HepG2 (cell line): ENCODE measurements around the gene TSGA10. TPM values are rescaled to one million over a fixed set of nuclear protein-coding genes. Genes with fewer than 3 reads are reported as not detected.
A peak's percentile ranks its signal among the peaks of the same experiment; 100 is the strongest.

Experiments used
- FOXJ3 ChIP-seq: sonication (generic); formaldehyde crosslinking; IDR thresholded peaks from 2 replicates; pipeline ENCODE4 v1.4.0; 2020; ENCODE audit warnings: missing genetic modification reagents, mild to moderate bottlenecking, borderline replicate concordance
- FOXP1 ChIP-seq, 2 experiments: fragments of 450-650 bp in 1 of 2; IDR thresholded peaks; 2 replicates each; pipeline ENCODE4 v1.6.1; 2017 to 2018; ENCODE audit warnings: antibody characterized with exemption in 1 of 2
- GTF2F1 ChIP-seq: fragments of 150-350 bp; IDR thresholded peaks from 2 replicates; pipeline ENCODE4 v1.6.1; 2014; ENCODE audit warnings: low read length
- HDAC1 ChIP-seq: sonication (generic); formaldehyde crosslinking; IDR thresholded peaks from 2 replicates; pipeline ENCODE4 v1.5.1; 2020; ENCODE audit warnings: mild to moderate bottlenecking, missing genetic modification reagents
- IKZF1 ChIP-seq: fragments of 450-650 bp; IDR thresholded peaks from 2 replicates; pipeline ENCODE4 v1.7.1; 2016
- NFIC ChIP-seq: IDR thresholded peaks from 2 replicates; pipeline ENCODE4 v1.6.1; 2012; ENCODE audit warnings: mild to moderate bottlenecking, low read length, inconsistent platforms
- NFRKB ChIP-seq: fragments of 450-650 bp; IDR thresholded peaks from 2 replicates; pipeline ENCODE4 v1.6.1; 2017
- POGZ ChIP-seq: sonication (generic); formaldehyde crosslinking; IDR thresholded peaks from 2 replicates; pipeline ENCODE4 v1.4.0; 2020; ENCODE audit warnings: mild to moderate bottlenecking, missing genetic modification reagents
- RCOR2 ChIP-seq: IDR thresholded peaks from 2 replicates; pipeline ENCODE4 v1.6.1; 2016; ENCODE audit warnings: missing biosample characterization, missing genetic modification reagents
- SMAD9 ChIP-seq: sonication (generic); formaldehyde crosslinking; IDR thresholded peaks from 2 replicates; pipeline ENCODE4 v1.5.1; 2020; ENCODE audit warnings: mild to moderate bottlenecking, missing genetic modification reagents
- TBX3 ChIP-seq: fragments of 450-650 bp; IDR thresholded peaks from 2 replicates; pipeline ENCODE4 v1.6.1; 2017; ENCODE audit warnings: antibody characterized with exemption, mild to moderate bottlenecking, inconsistent platforms, borderline replicate concordance
- U2AF2 ChIP-seq: fragments of 200-400 bp; formaldehyde crosslinking; IDR thresholded peaks from 2 replicates; pipeline ENCODE4 v1.6.1; 2017; ENCODE audit warnings: low read depth, mild to moderate bottlenecking, low read length
- ZFP90 ChIP-seq: sonication (generic); formaldehyde crosslinking; IDR thresholded peaks from 2 replicates; pipeline ENCODE4 v1.8.0; 2022; ENCODE audit warnings: missing genetic modification reagents, mild to moderate bottlenecking, inconsistent platforms, borderline replicate concordance
- ZMAT3 ChIP-seq: sonication (generic); formaldehyde crosslinking; conservative IDR thresholded peaks from 2 replicates; pipeline ENCODE4 v1.7.0; 2021; ENCODE audit warnings: missing genetic modification reagents
- ZNF136 ChIP-seq: sonication (generic); formaldehyde crosslinking; IDR thresholded peaks from 2 replicates; pipeline ENCODE4 v1.8.1; 2022; ENCODE audit warnings: low read depth, mild to moderate bottlenecking, moderate library complexity, missing genetic modification reagents
- ZNF232 ChIP-seq: sonication (generic); formaldehyde crosslinking; IDR thresholded peaks from 2 replicates; pipeline ENCODE4 v1.4.0; 2020; ENCODE audit warnings: missing genetic modification reagents, borderline replicate concordance
- ZNF24 ChIP-seq: fragments of 450-650 bp; IDR thresholded peaks from 2 replicates; pipeline ENCODE4 v1.6.1; 2017; ENCODE audit warnings: antibody characterized with exemption, mild to moderate bottlenecking
- ZNF280B ChIP-seq: sonication (generic); formaldehyde crosslinking; IDR thresholded peaks from 2 replicates; pipeline ENCODE4 v1.5.0; 2020; ENCODE audit warnings: missing genetic modification reagents, mild to moderate bottlenecking, borderline replicate concordance
- ZNF30 ChIP-seq: sonication (generic); formaldehyde crosslinking; IDR thresholded peaks from 2 replicates; pipeline ENCODE4 v1.5.0; 2020; ENCODE audit warnings: mild to moderate bottlenecking, missing genetic modification reagents
- ZNF749 ChIP-seq: sonication (generic); formaldehyde crosslinking; IDR thresholded peaks from 2 replicates; pipeline ENCODE4 v1.8.0; 2022; ENCODE audit warnings: mild to moderate bottlenecking, missing genetic modification reagents, moderate library complexity, borderline replicate concordance
- ZSCAN12 ChIP-seq: sonication (generic); formaldehyde crosslinking; IDR thresholded peaks from 2 replicates; pipeline ENCODE4 v1.9.0; 2021; ENCODE audit warnings: mild to moderate bottlenecking, missing genetic modification reagents
- polyA plus RNA-seq, 8 experiments: library from polyadenylated mRNA; depleted of rRNA in 3 of 8; stranded (reverse) in 7 of 8; unstranded in 1 of 8; fragments of >200 nt; fragmentation: Illumina TruSeq in 4 of 8; extraction: Trizol in 4 of 8; gene quantifications; 2 replicates each; pipeline versions ENCODE4 v1.2.1 to v1.2.3, GENCODE V29; 2011 to 2016; ENCODE audit warnings: low read depth in 4 of 8, missing spikeins in 1 of 8, mixed read lengths in 1 of 8; ENCODE audit not compliant: insufficient read depth in 1 of 8
- total RNA-seq, 5 experiments: library from RNA; depleted of rRNA; stranded (reverse); fragments of >200 nt; fragmentation: Illumina TruSeq; extraction: Trizol; gene quantifications; 2 replicates each; pipeline ENCODE4 v1.2.3, GENCODE V29; 2016; ENCODE audit warnings: low read depth in 1 of 5
- TF ChIP-seq, protein P1 (sequence below): sonication (generic); formaldehyde crosslinking; IDR thresholded peaks from 2 replicates; pipeline ENCODE4 v1.4.0; 2020; ENCODE audit warnings: missing genetic modification reagents
- TF ChIP-seq, protein P2 (sequence below): sonication (generic); formaldehyde crosslinking; IDR thresholded peaks from 2 replicates; pipeline ENCODE4 v1.8.0; 2022; ENCODE audit warnings: missing genetic modification reagents, mild to moderate bottlenecking, borderline replicate concordance

Gene TSGA10
- total and polyA plus RNA-seq, 2 of the 13 experiments (the other 11 are each of a cell fraction or from before 2014, with no cell fraction given) = 4.7 to 13.1 TPM

DNA sequence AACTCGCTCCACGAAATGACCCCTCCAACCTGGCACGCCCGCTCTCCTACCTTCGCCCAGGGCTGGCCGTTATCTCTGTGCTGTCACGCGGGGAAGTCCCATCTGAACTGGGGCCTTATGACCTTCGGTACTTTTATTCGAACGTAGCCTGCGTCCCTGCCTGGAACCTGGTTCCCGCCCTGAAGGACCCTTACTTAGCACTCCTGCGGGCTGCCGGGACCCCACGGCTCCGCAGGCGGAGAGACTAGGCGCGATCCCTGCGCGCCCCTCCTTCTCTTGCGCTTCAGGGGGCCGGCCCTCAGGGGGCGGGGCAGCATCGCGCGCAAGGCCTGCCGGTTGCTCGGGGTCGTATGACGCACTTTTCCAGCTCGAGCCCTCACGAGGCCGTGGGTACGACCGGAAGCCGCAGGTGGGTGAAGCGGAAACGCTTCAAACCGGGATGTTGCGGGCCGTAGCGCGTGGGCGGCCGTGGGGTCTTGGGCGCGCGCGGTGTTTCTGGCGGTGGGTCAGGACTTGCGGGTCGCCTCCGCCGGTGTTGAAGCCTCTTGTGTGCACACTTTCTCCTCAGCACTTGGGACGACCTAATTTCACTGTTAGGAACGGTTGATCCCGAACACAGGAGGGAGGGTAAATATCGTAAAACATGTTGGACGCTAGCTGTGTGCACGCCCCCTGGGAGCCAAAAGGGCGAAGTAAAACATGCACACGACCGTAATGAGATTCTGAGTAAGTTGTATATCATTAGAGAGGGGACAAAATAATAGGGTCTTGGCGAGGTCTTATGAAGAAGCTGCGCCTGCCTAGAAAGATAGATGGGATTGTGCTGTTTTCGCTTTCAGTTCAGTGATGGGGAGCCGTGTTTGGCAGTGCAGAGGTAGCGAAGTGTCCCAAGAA is at the start of gene TSGA10, which contains the start of gene LIPT1 (continued):
- TF ChIP-seq ZMAT3 (CRISPR knock-in tag) = peak; percentile 97
- peak; percentile 98 for TF ChIP-seq ZNF232
- TF ChIP-seq, protein P1, sequence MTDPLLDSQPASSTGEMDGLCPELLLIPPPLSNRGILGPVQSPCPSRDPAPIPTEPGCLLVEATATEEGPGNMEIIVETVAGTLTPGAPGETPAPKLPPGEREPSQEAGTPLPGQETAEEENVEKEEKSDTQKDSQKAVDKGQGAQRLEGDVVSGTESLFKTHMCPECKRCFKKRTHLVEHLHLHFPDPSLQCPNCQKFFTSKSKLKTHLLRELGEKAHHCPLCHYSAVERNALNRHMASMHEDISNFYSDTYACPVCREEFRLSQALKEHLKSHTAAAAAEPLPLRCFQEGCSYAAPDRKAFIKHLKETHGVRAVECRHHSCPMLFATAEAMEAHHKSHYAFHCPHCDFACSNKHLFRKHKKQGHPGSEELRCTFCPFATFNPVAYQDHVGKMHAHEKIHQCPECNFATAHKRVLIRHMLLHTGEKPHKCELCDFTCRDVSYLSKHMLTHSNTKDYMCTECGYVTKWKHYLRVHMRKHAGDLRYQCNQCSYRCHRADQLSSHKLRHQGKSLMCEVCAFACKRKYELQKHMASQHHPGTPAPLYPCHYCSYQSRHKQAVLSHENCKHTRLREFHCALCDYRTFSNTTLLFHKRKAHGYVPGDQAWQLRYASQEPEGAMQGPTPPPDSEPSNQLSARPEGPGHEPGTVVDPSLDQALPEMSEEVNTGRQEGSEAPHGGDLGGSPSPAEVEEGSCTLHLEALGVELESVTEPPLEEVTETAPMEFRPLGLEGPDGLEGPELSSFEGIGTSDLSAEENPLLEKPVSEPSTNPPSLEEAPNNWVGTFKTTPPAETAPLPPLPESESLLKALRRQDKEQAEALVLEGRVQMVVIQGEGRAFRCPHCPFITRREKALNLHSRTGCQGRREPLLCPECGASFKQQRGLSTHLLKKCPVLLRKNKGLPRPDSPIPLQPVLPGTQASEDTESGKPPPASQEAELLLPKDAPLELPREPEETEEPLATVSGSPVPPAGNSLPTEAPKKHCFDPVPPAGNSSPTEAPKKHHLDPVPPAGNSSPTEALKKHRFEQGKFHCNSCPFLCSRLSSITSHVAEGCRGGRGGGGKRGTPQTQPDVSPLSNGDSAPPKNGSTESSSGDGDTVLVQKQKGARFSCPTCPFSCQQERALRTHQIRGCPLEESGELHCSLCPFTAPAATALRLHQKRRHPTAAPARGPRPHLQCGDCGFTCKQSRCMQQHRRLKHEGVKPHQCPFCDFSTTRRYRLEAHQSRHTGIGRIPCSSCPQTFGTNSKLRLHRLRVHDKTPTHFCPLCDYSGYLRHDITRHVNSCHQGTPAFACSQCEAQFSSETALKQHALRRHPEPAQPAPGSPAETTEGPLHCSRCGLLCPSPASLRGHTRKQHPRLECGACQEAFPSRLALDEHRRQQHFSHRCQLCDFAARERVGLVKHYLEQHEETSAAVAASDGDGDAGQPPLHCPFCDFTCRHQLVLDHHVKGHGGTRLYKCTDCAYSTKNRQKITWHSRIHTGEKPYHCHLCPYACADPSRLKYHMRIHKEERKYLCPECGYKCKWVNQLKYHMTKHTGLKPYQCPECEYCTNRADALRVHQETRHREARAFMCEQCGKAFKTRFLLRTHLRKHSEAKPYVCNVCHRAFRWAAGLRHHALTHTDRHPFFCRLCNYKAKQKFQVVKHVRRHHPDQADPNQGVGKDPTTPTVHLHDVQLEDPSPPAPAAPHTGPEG (CRISPR knock-in tag) = peak; percentile 83; the same call in 1 of the 2 replicates
- peak; percentile 96 for TF ChIP-seq ZNF749 (CRISPR knock-in tag)
- no peak for TF ChIP-seq ZSCAN12 (CRISPR knock-in tag)
- TF ChIP-seq ZNF136 (CRISPR knock-in tag) = peak; percentile 98
- TF ChIP-seq IKZF1 = no peak
- TF ChIP-seq ZNF280B (CRISPR knock-in tag) = peak; percentile 99
- peak; percentile 100 for TF ChIP-seq HDAC1 (CRISPR knock-in tag)
- no peak for TF ChIP-seq NFRKB
- TF ChIP-seq ZFP90 (CRISPR knock-in tag) = peak; percentile 97
- no peak for TF ChIP-seq ZNF24
- TF ChIP-seq, protein P2, sequence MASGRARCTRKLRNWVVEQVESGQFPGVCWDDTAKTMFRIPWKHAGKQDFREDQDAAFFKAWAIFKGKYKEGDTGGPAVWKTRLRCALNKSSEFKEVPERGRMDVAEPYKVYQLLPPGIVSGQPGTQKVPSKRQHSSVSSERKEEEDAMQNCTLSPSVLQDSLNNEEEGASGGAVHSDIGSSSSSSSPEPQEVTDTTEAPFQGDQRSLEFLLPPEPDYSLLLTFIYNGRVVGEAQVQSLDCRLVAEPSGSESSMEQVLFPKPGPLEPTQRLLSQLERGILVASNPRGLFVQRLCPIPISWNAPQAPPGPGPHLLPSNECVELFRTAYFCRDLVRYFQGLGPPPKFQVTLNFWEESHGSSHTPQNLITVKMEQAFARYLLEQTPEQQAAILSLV = peak; percentile 97
- no peak for TF ChIP-seq ZNF30 (CRISPR knock-in tag)
- TF ChIP-seq FOXJ3 (CRISPR knock-in tag) = peak; percentile 59; the same call in 1 of the 2 replicates
- peak; percentile 35; the same call in 1 of the 2 replicates for TF ChIP-seq TBX3
- no peak for TF ChIP-seq U2AF2
- TF ChIP-seq SMAD9 (CRISPR knock-in tag) = peak; percentile 86
- peak; percentile 71; the same call in 1 of the 2 replicates for TF ChIP-seq NFIC
- TF ChIP-seq FOXP1 (IDR thresholded peaks at IDR 0.05) = no peak
- peak; percentile 67 for TF ChIP-seq FOXP1 (CRISPR knock-in tag; IDR thresholded peaks at IDR 0.05)
- TF ChIP-seq GTF2F1 = no peak
- TF ChIP-seq POGZ = peak; percentile 98
- TF ChIP-seq RCOR2 (CRISPR knock-in tag) = no peak
